ENCODE results near the gene NETO2. TPM values are rescaled to one million over a fixed set of nuclear protein-coding genes. Genes with fewer than 3 reads are reported as not detected.

The NETO2 gene
- total and polyA plus RNA-seq, 2 donors (not counting 3 experiments of a cell fraction or from before 2014, with no cell fraction given) = 18.4 to 24.8 TPM

DNA sequence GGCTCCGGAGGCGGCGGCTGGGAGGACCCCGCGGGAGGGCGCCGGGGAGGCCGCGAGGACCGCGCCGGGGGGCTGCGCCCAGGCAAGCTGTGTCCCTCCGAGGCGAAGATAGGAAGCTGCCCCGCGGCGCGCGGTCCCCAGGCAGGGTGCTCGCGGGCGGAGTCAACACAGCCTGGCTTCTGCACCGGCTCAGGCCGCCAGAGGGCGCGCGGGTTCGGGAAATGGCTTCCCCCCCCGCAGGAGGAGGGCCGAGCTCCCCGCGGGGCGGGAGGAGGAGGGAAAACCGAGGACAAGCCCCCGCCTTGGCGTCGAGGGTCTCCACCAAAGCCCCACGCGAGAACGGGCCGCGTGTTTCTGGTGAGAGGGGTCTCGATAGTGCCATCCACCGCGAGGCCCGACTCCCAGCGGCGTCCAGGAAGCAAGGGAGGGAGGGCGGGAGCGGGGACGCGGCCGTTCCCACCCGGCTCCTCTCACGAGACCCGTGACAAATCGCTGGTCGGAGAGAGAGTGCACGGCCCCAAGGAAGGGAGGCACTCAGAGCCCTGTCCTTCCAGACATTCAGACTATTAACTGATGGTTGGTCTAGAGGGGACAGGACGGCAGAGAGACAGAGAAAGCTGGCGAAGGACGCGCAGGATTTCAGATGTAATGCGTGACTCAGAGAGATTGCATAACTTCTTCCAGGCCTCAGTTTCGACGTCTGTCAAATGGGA, 105.8 kb downstream of the NETO2 start:
- peak overlapping the region; percentile 36 to 64 (median 38) for H3K4me3 ChIP-seq (replicated peaks in 1 of 3; ENCODE audit: insufficient read depth in 1 of 3, low read depth in 1 of 3, low read length in 3 of 3)
- H3K36me3 ChIP-seq (ENCODE audit: control insufficient read depth in 2 of 2, extremely low read depth in 1 of 2, insufficient read depth in 2 of 2, low read length in 2 of 2) = no peaks in the 10 kb centered on the region
- no peaks in the 10 kb centered on the region for H4K20me1 ChIP-seq (replicated peaks; ENCODE audit: control insufficient read depth, extremely low read depth, insufficient read depth, low read length)
- H3K27me3 ChIP-seq (ENCODE audit: control insufficient read depth in 2 of 2, insufficient read depth in 2 of 2, low read length in 2 of 2) = peaks cover 0 to 2% of the 10 kb centered on the region in 2 experiments
- H3K4me2 ChIP-seq (ENCODE audit: insufficient read depth, low read length) = peak overlapping the region; percentile 61
- no TSS peak for BruUV-seq (replicated peaks)
- no peaks in the 10 kb centered on the region for H3K79me2 ChIP-seq (ENCODE audit: control insufficient read depth, insufficient read depth, low read length)
- ChIA-PET CTCF (interaction anchor here (0.6 to 6.9 kb wide), 44 partner anchors 9 to 1592 kb away, joined by 3 to 192 read pairs (median 4); partner anchors contain the start of genes DNAJA2 and NETO2), POLR2A (interaction anchor here (0.7 to 1.0 kb wide), 3 partner anchors 65 to 112 kb away, joined by 4 to 6 read pairs (median 6); no protein-coding TSS in a partner anchor)
- H3K27ac ChIP-seq (ENCODE audit: insufficient read depth, low read depth, low read length) = no peak overlapping the region
- dilution Hi-C loops (cut with MboI; ENCODE audit: extremely low pct_ligation_motif_present, low sequenced_read_pairs) (no loop called here), intact Hi-C loops (cut with micrococcal nuclease) (loop anchor here (1.0 kb wide), 7 partner anchors 65 to 1127 kb away; partner anchors contain the start of genes DNAJA2, ITFG1, NETO2 and PHKB)
- TF ChIP-seq POLR2AphosphoS5 (IDR thresholded peaks at IDR 0.05; ENCODE audit: insufficient read depth, low read depth, low read length) (peak; percentile 22), CTCF (IDR thresholded peaks at IDR 0.05; ENCODE audit: extremely low read depth in 1 of 2, insufficient read depth in 1 of 2, low read depth in 1 of 2, low read length in 2 of 2) (peak; percentile 92 to 95), JUN (IDR thresholded peaks at IDR 0.05; ENCODE audit: borderline replicate concordance, insufficient read depth, insufficient read length, low read depth) (no peak)
- peak overlapping the region; percentile 99 for H2AFZ ChIP-seq (ENCODE audit: low read depth, low read length)
- DNase-seq (ENCODE audit: low read depth, low spot score) (peak; percentile 76), FAIRE-seq (peak; percentile 35)
- no peaks in the 10 kb centered on the region for H3K9me1 ChIP-seq (replicated peaks; ENCODE audit: control insufficient read depth, extremely low read depth, insufficient read depth, low read length)
- no peaks in the 10 kb centered on the region for H3K4me1 ChIP-seq (ENCODE audit: control insufficient read depth, extremely low read depth, insufficient read depth, low read length)
- H3K9ac ChIP-seq (replicated peaks; ENCODE audit: extremely low read depth, insufficient read depth, low read length) = peak overlapping the region; percentile 43
- H3K9me3 ChIP-seq (replicated peaks; ENCODE audit: control insufficient read depth, insufficient read depth, low read length) = no peaks in the 10 kb centered on the region

Measured in endothelial cell of umbilical vein (primary cell).